HUDEP-2 (cell line): ENCODE measurements around the gene RIN3.
"Not testable (repeated sequence)": the region's sequence is repeated elsewhere in the genome, so short reads cannot be mapped to it uniquely, and the experiment has no call there.

Experiments used
- DNase-seq, 76 experiments: peaks; one replicate each; lab custom pipeline; 2025; ENCODE audit not compliant: unreplicated experiment in 76 of 76; lab: John Stamatoyannopoulos, UW

The RIN3 gene

GRCh38 chr14:92616178-92616577 lies 102.6 kb downstream of the RIN3 start:
- no peak for DNase-seq

GRCh38 chr14:92617581-92617980 lies 104.0 kb downstream of the RIN3 start:
- DNase-seq: no peak

DNA sequence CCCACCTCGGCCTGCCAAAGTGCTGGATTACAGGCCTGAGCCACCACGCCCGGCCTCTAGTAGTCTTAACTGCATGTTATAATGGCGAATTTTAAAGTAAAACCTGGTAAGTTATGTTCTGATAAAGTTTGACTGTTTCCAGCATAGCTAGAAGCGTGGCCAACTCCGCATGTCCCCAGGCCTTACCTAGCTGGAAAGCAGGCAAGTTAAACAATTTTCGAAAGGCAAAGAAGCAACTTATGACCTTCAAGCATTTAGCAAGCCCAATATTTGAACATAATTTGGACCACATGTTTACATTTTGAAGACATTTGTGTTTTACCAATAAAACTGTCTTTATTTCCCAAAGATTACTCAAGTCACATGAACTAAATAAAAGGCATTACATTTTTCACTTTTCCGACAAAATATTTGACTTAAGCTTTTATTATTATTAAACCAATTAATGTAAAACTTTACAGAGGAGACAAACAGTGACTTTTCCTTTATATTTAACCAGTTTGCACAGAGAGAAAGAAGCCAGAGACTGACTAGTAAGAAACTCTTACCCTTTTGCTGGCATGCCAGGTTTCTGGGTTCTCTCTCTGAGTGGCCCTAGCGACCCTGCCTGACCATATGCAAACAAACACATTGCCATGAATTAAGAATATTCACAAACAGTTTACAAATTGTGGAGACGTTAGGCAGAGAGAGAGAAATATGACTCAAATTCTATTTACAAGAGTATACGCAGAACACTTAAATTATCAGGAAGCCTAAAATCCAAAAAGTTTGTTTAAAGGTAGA lies 106.3 kb downstream of the RIN3 start:
- DNase-seq: no peak

DNA sequence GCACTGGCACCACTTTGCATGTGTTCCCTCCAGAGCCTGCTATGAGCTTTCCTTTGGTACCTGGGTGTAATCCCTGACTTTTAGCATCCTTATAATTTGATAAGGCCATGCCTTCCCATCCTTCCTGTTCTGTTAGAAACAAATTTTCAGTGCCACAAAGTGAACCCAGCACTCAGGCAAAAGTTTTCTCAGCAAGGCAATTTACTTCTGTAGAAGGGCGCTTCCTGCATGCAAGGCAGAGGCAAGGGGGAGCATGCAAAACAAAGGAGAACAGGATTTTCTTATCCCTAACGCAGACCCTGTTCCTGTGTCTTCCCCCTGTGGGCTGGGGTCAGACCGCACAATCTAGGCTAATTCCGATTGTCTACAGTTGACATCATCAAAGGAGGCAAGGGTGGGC lies 108.7 kb downstream of the RIN3 start:
- no peak for DNase-seq

DNA sequence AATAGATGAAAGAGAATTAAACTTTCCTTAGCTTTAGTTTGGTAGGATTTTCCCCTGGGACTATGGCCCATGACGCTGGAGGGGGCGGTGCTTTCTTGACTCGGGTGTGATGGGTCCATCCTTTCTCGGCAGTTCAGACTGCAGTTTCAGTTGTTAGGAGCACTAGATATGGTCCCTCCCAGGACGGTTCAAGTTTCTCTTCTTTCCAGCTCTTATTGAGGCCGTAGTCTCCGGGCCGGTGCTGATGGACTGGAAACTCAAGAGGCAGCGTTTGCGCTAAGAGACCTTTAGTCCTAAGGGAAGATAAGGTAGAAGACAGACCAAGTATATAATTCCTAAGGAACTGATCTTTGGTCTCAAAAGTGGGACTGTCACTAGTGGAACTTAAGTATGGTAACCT lies 111.2 kb downstream of the RIN3 start:
- DNase-seq: no peak

DNA sequence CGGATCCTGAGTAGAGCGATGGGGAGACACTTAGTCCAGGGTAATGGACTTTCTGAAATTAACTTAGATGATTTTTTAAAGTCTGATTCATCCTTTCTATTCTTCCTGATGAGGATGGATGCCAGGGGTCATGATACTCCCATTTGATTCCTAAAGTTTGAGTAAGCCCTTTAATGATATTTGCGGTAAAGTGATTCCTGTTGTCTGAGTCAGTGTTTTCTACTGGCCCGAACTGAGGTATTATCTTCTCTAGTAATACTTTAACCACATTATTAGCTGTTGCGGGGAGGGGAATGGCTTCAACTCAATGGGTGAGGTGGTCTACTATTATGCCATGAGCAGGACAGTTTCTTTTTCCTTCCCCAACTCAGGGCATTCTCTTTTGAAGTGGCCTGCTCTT lies 111.6 kb downstream of the RIN3 start:
- no peak for DNase-seq

- no peak for DNase-seq
Observed at GRCh38 chr14:92626041-92626440, 112.5 kb downstream of the RIN3 start.

DNA sequence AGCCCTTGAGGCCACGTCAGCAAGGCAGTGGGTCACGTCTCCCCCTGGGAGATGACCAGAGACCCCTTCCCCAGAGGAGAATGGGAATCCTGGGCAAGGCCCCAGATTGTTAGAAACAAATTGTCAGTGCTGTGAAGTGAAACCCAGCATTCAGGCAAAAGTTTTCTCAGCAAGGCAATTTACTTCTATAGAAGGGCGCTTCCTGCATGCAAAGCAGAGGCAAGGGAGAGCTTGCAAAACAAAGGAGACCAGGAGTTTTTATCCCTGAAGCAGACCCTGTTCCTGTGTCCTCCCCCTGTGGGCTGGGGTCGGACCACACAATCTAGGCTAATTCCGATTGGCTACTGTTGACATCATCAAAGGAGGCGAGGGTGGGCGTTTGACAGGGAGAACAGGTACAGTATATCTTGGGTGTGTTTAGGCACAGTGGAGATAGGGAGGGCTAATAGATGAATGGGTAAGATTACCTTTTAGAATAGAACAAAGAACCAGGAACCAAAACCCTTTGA lies 114.2 kb downstream of the RIN3 start:
- no peak for DNase-seq

DNA sequence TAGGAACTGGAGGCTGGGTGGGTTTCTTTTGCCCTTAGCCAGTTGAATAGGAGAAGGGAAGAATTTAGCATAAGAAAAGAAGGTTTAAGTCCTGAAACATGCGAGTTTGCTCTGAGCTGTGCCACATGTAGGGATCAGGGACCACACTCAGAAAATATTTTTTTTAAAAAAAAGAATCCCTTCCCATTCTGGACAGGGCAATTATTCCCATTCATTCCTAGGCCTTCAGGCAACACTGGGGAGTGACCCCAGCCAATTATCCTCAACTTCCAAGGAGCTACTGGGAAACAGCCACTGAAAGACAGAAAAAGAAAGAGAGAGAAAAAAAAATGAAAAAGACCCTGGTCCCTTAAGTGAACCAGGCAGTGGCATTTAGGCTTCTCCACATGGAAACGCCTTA lies 115.1 kb downstream of the RIN3 start:
- no peak for DNase-seq

DNA sequence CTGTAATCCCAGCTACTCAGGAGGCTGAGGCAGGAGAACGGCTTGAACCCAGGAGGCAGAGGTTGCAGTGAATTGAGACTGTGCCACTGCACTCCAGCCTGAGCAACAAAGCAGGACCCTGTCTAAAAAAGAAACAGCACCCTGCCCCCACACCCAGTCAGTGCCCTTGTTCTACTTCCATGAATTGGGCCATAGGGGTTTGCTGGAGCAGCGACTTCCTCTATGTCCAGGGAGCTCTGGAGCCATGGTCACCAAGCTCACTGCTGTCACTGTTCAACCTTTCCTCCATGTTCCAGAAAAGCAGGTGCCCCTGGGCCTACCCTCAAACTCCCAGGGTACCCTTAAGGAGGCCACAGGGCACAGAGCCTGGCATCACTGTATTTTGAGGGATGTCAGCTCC lies 116.8 kb downstream of the RIN3 start:
- DNase-seq: no peak

GRCh38 chr14:92631098-92631497 lies 117.5 kb downstream of the RIN3 start:
- DNase-seq: no peak

DNA sequence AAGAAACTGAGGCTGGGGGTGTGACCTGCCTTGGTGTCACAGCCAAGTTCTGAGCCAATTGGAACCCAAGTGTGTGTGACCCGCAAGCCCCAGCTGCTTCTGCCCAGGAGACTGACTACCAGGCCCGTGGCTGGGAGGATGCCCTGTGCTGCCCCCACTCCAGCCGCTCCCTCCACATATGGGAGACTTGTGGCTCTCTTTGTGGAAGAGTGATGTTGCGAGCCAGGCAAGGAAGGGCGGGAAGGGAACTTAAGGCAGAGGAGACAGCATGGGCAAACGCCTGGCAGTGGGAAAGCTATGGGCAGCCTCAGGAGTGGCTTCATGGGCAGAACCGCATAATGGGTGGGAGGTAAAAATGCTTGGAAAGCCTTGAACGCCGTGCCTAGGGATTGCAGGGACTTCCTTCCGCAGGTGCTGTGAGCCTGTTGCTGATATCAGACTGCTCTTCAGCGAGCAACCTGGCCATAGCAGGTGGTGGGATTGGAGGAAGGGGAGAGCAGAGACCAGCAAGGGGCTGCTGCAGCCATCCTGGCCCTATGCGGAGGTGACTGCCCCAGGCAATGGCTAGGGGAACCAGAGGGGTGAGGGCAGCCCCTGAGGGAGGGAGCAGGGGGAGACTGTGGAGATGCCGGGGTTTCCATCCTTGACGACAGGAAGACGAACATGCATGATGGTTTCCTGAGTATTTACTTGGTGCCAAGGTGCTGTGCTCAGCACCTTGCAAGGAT lies 119.1 kb downstream of the RIN3 start:
- DNase-seq: no peak

DNA sequence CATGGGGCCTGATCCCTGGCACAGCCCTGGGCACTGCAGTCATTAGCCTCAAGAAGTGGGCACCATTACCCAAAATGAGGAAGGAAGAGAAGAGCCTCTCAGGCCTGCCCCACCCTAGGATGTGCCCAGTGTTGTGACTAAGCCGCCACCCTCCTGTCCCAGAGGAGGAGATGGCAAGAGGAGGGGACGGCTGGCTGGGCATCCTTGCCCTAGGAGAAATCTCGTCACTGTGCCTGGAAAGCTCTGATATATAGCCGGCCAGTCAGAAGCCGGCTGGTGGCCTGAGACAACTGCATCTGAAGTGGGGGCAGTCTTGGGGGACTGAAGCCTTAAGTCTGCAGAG lies 119.7 kb downstream of the RIN3 start:
- DNase-seq: no peak

DNA sequence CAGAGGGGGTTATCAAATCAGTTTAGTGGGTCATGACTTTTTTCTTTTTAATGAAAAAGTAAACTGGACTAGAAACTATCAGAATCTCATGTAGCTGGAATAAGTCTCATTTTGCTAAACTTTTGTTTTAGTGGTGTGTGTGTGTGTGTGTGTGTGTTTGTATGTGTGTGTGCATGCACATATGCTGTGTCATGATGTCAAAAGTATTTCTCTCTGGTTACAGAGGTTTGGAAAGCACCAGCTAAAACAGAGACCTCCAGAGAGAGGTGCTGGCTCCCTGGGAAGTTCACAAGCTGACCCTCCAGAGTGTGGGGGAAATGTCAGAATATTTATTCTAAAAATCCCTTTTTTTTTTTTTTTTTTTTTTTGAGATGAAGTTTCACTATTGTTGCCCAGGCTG lies 120.1 kb downstream of the RIN3 start:
- DNase-seq: no peak

DNA sequence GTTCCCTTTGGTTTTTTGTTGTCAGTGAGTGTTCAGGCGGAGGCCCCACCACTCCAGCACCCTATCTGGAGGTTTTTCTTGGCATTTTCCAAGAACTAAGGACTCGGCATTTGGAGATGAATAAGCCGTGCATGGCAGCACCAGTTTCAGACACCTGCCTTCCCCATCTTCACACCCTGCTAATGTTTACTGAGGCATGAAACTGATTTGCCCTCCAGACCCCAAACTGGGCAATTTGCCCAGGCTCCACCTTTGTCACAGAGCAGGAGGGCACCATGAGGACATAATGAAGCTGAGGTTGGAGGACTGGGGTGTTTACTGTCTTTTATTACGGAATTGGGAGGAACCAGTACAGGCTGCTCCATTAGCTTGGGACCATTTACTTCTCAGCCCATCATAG lies 121.5 kb downstream of the RIN3 start:
- no peak for DNase-seq

DNA sequence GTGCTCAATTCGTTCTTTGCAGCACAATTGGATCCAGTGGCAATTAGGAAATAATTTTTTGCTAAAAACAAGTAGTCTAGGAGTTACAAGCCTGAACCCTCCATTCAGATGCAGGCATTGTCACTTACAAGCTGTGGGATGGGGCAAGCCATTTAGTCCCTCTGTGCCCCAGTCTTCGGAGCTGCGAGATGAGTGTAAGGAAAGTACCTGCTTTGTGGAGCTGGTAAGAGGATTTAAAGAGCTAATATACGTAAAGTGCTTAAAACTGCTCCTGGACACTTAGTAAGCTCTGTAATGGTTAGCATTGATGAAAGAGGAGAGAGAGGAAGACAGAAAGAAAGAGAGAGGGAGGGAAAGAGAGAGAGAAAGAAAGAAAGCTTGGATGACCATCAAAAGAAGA lies 122.3 kb downstream of the RIN3 start:
- no peak for DNase-seq

DNA sequence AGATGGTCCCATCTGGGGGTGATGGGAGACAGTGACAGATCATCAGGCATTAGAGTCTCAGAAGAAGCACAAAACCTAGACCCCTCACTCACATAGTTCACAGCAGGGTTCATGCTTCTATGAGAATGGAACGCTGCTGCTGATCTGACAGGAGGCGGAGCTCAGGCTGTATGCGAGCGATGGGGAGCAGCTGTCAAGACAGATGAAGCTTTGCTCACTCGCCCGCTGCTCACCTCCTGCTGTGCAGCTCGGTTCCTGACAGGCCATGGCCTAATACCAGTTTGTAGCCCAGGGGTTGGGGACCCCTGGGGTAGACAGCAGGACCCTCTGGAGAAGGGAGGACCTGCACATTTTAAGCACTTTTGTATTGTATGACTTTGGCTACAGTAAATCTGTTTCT lies 123.6 kb downstream of the RIN3 start:
- no peak for DNase-seq

- no peak for DNase-seq
Observed at GRCh38 chr14:92637864-92638263, 124.3 kb downstream of the RIN3 start.

DNA sequence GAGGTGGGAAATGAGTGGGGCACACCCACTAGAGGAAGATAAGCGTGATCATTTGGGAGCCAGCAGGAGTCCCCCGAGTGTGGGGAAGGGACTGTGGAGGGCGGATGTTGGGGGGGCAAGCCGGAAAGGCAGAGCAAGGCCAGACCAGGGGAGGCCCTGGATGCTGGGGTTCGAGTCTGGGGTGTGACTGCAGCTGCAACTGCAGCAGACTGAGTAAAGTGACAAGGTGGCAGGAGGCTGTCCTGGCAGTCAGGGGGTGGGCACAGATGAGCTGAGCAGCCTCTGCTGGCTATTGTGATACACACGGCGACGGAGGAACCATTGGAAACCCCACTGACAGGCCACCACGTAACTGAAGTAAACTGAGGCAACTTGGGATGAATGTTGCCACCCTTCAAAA lies 124.7 kb downstream of the RIN3 start:
- no peak for DNase-seq

DNA sequence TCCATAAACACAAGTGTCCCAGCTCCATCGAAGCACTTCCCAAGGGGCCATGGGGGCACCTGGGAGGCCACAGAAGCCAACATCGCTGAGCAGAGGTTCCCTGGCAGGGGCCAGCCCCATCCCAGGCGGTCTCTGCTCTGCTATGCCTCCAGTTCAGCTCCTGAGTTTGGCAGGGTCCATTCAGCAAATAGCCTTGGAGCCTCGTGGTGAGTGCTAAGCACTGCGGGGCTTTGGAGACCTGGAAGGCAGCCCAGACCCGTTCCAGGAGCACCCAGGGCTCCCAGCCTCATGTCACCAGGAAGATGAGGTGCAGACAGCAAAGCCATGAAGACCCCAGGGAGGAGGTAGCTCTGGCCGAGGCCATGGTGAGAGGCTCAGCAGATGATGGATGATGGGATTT lies 125.3 kb downstream of the RIN3 start:
- DNase-seq: no peak

GRCh38 chr14:92639472-92640117 lies 126.0 kb downstream of the RIN3 start:
- not testable (repeated sequence) for DNase-seq

GRCh38 chr14:92641306-92641705 lies 127.7 kb downstream of the RIN3 start:
- no peak for DNase-seq
